AG20443 (cell line): ENCODE results near the gene MUSTN1.

Experiments used
- DNase-seq: peaks from one replicate; pipeline ENCODE4 v3.0.0; 2012; ENCODE audit warnings: low spot score, mixed read lengths

Gene MUSTN1

DNA sequence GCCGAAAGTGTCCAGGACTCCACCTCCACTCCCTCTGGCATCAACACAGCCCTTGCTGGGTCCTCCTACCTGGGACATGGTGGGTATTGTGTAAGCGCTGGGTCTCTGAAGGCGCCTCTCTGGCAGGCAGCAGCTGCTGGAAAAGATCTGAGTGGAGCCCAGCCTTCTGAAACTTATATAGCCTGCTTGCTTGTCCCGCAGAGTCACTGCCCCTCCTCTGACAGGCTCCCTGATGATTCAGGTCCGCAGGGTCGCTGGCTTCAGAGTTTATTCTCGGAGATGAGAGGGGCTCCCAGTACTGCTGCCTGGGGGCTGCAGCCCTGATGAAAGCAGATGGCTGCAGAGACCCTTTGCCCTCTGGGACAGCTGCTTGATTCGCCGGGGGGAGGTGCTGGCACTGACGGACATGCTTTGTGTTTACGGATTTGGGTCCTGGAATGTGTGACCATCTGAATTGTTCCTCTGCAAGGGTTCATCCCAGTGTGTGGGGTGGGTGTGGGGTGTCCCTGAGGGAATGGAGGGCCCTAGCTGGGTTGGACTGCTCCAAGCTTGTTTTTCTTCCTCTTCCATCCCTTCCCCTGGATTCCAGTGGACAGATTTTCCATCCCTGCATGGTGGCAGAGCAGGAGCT, at the start of gene MUSTN1:
TSS of gene MUSTN1 (minus strand) at position 149 of the 631 bp plus-strand sequence. CDS start at position 78, 71 bp downstream.
- DNase-seq: no peak

DNA sequence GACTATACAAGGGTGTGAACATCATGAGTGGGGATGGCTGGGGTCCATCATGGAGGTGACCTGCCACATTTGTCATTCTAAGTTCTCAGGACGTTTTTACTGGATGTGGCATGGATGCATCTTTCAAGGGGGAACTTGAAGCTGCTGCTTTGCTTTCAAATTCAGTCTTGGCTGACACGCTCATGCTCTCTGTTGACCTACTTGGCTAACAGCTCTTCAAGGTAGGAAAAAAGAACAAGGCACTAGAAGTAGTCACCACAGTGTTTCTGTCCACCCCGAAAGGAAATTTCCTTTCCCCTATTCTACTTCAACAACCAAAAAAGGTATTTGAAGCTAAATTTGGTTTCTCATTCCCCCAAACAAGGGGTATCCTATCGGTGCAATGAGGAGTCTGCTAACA, 47.6 kb upstream of the MUSTN1 start:
- peak; percentile 5 for DNase-seq

DNA sequence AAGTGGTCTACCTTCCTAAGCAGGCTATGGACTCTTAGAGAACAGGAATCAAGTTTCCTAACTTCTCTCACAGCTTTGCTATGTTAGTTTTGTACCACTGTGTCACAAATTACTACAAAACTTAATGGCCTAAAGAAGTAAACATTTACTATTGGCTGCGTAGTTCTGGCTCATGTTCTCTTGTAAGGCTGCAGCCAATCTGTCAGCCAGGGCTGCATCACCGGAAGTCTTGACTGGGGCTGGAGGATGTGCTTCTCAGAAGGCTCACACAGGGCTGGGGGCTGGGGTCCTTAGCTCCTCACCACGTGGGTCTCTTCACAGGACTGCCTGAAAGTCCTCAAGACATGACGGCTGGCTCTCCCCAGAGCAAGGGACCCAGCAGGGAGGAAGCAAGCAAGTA, 47.1 kb upstream of the MUSTN1 start:
- no peak for DNase-seq

DNA sequence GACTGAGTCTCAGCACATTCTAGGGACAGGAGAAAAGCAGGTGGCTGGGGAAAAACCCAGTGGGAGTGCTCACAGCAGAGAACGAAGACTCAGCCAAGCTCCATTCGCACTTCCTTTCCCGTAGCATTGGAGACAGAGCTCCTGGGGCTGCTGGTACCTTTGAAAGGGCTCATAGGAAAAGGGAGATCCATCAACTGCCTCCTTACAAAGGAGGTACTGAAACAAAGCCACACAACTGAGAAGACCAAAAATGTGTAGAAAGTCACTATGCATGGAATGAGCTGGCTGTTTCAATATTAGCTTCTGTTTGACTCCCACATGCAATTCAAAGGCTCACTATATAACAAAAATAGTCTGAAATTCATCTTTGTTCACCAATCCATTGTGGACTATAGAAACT, 45.7 kb upstream of the MUSTN1 start:
- DNase-seq: no peak

DNA sequence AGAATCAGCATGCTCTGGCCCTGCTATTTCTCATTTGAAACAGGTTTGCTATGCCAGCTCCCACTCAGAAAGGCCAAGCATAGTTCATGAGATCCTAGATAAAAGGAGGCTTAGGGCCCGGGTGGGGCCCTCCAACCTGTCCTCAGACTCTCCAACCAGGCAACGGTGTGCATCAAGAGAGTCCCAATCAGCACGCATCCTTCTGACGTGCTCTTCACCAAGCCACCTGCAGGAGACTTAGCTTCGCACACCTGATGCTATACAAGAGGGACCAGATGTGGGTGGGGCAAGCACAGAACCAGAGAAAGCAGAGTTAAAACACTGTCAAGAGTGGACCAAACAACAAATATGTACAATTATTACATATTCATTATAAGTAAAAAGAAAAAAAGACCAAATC, 45.2 kb upstream of the MUSTN1 start:
- no peak for DNase-seq

DNA sequence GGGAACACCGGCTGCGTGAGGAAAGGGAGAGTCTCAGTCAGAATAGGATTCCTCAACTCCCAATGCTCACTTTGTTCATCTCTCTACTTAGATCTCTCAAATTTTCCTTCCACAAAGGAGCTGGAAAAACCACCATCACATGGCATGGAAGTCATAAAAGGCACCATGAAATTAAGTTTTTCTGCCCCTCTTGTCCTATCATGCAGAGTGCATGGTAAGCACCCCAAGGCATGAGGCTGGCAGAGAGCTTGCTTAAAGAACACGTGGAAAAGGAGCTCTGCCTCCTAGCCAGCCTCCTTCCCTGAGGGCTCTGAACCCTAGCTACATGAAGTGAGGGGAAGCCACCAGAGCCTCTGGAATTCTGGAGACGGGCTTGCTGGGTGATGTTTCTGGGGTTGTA, 44.8 kb upstream of the MUSTN1 start:
- DNase-seq: no peak

DNA sequence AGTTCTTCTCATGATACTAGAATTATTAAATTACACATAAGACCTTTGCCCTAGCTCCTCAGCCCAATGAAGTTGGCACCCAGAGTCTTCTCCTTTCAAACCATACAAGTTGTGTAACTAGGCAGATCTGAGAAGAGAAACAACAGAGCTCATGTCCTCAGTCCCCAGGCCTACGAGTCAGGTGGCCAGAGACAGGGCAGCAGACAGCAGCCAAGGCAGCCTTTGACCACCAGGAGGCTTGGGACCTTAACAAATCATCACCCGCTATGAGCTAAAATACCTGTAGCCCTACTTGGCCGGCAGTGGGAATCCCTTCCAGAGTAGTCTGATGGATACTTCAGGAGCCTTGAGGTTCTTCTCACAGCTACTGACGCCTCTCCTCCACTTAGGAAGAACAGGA, 44.3 kb upstream of the MUSTN1 start:
- no peak for DNase-seq

DNA sequence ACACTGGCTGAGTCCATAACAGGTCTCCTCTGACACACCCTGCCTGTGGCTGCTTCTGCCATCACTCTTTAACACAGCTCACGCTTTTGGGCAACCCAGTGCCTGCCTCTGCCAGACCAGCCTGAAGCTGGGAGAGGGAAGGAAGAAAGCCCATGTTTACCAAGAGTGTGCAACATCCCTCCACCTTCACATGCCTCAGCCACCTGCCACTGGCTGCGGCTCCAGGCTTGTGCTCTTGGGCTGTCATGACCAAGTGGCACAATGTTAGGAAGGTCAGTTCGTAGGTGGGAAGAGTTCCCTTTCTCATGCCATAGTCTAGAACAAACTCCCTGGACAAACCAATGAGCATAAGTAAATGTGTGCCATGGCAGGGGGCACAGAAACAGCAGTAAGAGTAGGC, 42.3 kb upstream of the MUSTN1 start:
- no peak for DNase-seq

DNA sequence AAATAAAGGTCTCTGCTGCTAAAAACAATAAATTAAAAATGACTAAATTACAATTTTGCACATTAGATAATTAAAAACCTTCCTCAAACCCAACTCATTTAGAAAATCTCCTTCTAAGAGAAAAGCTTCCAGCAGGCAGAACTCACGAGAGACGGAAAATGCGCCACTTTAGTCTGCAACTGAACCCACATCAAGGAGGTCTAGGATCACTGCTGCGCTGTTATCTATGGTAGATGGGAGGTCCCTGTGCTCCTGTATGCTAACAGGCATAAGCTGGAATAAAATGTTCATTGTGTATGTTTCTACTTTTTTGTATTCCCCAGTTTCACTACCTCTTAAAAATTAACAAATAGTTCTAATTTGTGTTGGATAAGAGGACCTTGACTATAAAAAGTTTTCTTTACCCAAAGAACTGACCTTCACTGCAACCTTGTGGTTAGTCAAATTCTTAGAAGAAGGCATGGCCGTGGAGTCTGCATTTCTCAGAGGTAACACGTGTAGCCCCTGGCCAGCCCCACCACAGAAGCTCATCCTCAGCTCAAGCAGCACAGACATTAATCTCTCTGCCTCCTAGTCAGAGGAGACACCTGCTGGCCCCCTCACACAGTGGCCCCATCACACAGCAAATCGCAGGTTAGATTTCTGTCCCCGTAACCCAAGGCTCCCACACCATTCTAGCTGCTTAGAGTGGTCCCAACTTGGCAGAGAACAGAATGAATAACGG, 40.2 kb upstream of the MUSTN1 start:
- no peak for DNase-seq

DNA sequence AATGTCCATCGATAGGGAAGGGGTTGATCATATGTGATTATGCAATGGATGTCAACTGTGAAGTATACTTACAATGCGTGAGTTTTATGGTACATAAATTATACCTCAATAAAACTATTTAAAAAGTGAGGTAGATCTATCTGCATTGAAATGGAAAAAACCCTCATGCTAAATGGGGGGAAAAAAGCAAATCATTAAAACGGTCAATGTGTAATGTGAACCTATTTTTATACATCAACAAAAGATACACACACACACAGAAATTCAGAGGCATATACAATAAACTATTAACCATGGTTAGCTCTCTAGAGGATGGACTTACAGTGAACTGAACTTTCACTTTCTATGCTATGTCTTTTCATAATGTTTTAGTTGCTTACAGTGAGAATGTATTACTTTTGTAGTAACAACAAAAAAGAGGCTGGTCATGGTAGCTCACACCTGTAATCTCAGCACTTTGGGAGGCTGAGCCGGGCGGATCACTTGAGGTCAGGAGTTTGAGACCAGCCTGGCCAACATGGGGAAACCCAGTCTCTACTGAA, 39.4 kb upstream of the MUSTN1 start:
- no peak for DNase-seq

DNA sequence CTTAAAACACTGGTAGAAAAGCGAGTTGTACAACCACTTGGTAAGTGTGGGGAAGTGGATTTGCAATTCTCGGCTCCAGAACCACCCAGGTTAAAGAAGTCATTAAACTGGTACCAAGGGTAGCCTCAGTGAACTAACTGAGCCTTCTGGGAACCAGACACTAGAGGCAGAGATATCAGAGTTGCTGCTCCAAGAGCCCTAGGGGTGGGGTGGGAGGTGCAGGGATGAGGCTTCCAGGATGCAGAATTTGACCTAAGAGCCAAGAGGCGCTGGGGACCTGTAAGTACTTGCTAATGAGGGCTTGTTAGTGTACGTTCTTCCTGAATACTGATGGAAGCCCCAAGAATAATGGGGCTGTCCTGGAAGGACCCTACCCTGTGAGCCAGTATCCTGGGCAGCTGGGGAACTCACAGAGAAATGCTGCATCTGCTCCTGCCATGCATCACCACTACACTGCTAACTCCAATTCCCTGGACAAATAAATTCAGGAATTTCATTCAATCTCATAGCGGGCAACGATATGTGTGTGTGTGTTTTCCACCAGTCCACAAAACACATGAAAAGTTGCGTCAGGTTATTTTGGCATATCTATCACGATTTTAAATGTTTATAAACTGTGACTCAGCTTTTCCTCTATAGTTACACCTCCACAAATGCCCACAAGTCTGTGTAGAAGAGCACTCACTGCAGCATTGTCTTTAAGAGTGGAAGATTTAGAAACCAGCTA, 38.8 kb upstream of the MUSTN1 start:
- DNase-seq: no peak

DNA sequence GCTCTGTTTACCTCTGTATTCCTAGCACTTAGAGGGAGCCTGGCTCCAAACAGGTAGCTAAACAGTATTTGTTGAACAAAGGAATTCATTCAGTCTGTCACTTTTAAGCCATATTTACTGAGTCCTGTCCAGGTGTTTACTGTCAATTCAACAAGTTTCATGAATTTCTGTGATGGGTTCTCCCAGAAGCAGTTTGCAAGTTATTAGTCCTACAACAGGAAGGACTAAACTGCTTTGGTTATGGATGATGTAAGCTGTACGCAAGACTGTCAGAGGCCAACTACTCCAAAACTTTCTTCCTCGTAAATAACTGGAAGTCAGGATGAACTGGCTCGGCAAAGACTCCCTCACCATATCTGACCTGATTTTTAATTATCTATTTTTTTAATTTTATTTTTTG, 37.4 kb upstream of the MUSTN1 start:
- no peak for DNase-seq

DNA sequence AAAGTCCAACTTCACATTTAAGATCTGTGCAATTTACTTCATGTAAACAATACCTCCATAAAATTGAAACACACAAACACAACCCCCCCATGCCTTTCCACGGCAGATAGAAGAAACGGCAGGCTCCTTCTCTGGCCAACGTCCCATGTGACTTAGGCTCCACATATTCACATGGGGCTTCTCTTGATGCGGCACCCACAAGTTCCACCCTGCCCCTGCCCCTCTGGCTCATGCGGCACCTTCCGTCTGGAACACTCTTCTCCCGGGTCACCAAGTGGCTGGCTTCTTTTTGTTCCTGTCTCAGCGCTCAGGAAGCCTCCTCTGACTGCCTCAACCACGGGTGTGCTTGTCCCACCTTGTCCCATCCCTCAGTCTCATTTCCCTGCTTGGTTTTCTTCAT, 36.9 kb upstream of the MUSTN1 start:
- DNase-seq: no peak

DNA sequence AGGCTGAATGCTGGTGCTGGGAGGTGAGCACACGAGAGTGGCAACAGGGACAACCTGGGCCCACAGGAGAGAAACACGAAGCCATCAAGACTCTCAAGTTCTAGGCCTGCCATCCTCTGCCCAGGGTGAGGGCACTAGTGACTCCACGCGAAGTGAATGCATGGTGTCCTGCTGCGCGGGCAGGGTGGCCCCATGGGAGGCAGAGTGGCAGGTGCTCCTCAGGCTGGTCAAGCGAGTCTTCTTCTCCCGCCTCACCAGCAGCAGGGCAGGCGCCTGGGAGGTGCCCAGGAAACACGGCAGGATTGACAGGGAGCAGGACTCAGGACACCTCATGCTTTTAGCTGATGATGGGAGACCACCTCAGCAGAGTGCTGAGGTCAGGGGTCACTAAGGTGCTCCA, 35.7 kb upstream of the MUSTN1 start:
- DNase-seq: no peak

DNA sequence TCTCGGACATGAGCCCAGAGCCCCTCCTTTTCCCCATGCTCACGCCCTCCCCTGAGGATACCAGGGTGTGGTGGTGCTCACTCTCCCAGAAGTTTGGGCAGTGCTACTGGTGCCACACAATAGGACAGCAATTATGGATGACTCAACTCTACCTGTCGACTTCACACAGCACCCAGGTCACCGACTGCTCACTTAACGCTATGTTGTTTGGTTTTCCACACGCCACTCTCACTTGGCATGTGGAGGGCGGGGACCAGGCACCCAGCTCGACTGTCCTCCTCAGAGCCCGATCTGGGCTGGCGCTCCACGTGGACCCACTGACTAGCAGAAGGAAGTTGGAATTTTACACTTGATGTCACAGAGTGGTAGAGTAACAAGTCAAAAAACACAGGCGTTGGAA, 31.6 kb upstream of the MUSTN1 start:
- DNase-seq: no peak

DNA sequence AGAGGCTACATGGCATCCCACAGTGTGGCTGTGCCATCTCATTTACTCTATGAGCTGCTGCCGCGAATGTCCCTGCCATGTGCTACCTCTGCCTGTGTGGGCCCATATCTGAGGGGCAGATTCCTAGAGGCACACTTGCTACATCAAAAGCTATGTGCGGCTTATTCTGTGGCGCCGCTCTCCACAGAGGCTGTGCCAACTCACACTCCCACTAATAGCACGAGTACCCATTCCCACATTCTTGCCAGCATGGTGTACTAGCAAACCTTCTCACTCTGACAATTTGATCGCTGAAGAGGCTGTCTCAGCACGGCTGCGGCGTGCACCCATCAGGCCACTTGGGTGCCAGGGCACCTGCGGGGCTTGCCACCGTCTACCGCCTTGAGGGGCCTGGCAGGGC, 31.2 kb upstream of the MUSTN1 start:
- DNase-seq: no peak

DNA sequence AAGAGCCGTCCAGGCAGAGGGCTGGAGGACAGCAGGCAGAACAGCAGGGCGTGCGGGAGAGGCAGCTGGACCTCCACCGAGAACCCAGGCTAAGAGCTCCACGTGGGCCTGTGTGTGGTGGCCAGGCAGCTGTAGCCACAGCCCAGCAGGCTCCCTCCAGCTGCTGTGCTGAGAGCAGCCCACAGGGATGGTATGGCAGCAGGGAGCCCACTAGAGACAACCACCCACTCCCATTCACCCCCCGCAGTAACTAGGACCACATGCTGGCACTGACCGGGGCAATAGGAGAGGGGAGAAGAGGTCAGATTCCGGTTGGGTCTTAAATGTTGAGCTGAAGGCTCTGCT, 25.6 kb upstream of the MUSTN1 start:
- DNase-seq: no peak

DNA sequence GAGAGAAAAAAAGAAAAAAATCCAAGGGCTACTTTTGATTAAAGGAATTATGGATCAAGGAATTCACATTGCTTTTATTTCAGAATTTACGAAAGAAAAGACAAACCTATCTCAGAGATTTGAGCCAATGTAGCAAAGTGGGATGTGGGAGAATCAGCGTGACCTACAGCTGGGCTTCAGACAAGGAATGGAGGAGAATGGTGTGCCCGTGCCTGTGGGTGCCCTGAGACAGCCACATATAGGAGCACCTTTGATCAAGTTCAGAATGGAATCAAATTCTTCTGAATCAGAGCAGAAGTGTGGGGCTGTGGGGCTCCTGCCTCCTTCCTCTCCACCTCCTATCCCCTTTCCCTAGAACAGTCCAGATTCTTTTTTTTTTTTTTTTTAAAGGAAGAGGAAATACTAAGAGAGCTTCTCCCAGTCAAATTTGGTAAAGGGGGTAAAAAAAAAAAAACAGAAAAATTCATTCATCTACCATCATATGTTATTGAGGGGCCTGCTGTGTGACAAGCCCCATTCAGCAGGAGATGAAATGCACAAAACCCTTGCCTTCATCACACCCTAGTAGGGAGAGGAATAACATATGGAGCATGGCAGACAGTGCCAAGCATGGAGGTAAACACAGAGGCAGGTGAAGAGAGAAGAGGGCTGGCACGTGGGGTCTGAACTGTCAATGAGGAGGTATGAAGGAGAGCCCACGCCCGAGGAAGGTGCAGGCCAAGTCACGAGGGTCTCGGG, 25.0 kb upstream of the MUSTN1 start:
- no peak for DNase-seq

DNA sequence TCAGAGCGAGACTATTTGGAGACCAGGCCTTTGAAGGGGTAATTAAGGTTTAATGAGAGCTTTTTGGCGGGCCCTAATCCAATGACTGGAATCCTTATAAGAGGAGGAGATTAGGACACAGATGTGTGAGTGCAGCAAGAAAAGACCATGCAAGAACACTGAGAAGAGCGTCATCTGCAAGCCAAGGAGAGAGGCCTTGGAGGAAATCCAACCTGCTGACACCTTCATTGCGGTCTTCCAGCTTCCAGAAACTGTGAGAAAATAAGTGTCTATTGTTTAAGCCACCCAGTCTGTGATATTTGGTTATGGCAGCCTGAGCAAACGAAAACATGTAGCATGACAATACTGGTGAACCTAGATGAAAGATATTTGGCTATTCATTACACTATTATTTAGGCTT, 23.0 kb upstream of the MUSTN1 start:
- DNase-seq: no peak

DNA sequence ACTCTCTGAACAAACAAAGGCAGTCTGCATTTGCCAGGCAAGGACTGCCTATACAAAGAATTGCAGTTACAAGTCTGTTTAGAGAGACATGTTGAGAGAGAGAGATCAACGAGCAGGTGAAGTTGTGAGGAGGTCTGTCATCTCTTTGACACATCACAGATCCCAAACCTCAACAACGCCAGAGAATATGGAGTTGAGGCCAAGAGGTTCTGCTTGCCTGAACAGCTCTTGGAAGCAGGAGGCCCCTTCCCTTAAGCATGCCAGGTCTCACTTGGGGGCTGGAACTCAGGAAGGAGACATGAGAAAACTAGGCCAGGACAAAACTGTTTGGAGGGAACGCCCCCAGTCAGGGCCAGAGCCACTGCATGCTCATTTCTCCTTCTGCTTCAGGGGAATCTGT, 22.3 kb upstream of the MUSTN1 start:
- DNase-seq: no peak

DNA sequence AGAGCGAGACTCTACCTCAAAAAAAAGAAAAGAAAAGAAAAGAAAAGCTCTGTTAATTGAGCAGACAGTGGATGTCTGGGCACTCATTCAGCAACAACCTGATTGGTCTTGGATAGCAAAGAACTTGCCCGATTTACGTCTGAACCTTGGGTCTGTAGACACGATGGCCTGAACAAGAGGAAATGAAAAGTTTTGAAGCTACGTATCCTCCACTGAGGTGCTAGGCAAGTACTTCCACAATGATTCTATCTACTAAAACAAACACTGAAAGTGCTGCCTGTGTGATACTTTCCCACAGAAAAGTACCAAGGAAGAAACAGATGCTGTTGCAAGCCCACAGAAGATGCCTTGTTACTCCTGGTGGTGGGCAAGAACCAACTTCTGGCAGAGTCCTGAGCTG, 21.8 kb upstream of the MUSTN1 start:
- DNase-seq: no peak

DNA sequence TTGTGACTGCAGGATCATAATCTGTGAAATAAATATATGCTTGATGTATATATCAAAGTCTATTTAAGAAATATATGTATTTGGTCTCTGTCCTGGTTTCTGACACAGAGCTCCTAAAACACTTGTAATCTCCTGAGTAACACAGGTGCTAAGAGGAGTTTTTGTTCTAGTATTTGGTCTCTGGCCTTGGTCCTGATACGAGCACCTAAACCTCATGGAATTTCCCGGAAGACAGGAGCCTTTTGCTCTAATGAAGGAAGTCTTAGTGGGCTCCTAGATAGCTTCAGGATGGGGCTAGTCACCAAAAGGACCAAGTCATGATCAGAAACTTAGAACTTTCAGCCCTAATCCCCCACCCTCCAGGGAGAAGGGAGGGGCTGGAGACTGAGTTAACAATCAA, 19.2 kb upstream of the MUSTN1 start:
- no peak for DNase-seq

DNA sequence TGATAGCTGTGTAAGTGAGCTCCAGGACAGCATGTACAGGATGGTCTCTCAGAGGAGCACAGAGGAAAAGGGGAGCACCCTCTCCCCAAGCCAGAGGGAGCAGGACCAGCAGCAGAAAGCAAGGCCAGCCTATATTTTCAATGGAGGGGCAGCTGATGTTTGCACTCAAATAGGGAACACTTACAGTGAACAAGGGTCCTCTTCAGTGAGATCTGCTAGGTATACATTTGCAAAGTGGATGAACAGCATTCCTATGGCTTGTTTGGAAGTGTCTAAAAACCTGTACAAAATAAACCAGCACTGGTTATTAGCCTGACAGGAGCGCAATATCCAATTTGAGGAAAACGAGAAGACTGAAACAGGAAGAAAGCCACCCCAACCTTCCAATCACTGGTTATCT, 17.6 kb upstream of the MUSTN1 start:
- DNase-seq: no peak
